HG03097 (cell line): Measurements from ENCODE around the gene CERS2.

Source experiments
- ATAC-seq: cut with Tn5 transposase; IDR thresholded peaks from one replicate; pipeline ENCODE4 v1.9.1; 2021; ENCODE audit not compliant: unreplicated experiment, low FRiP score

CERS2 gene

DNA sequence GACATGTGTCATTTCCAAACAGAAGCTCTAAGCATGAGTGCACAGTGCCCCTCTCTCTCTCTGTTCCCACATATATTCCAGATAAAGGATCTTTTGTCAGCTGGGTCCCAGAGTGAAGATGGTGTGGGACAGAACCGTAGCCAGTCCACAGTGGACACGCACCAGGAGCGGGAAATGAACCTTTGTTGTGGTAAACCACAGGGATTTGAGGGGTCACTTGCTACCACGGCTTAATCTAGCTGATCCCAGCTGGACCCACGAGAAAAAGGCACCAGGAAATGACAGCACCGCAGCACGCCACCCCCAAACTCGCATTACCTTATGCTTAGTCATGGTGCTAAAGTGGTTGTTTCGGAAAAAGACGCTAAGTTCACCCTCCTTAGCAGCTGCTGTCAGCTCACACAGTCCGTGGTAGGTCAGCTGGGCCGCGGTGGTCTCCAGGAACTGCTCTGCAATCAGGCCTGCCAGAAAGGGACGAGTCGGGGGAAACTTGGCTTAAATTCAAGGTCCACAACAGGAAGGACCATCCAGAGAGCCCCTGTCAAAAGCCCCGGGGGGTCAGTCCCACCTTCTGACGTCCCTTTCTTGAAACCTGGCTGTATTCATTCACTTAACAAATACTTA lies 24.5 kb upstream of the CERS2 start:
- no peak for ATAC-seq

DNA sequence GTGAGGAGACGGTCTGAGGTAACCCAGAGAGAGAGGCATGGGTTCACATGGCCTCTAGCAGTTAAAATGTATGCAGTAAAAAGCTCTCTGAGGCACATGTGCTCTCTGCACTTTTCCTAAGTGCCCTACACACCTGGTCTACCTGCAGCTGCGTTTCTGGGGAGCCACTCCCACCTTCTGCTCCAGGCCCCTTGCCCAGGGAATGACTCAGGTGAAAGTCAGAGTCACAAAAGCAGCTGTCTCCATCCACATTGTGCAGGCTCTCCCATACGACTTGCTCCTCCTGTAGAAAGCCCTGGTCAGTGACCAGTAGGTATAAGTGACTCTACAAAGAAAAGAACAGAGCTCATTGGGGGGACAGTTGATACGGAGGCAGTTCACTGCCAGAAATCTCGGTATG lies 23.3 kb upstream of the CERS2 start:
- ATAC-seq, result no peak

DNA sequence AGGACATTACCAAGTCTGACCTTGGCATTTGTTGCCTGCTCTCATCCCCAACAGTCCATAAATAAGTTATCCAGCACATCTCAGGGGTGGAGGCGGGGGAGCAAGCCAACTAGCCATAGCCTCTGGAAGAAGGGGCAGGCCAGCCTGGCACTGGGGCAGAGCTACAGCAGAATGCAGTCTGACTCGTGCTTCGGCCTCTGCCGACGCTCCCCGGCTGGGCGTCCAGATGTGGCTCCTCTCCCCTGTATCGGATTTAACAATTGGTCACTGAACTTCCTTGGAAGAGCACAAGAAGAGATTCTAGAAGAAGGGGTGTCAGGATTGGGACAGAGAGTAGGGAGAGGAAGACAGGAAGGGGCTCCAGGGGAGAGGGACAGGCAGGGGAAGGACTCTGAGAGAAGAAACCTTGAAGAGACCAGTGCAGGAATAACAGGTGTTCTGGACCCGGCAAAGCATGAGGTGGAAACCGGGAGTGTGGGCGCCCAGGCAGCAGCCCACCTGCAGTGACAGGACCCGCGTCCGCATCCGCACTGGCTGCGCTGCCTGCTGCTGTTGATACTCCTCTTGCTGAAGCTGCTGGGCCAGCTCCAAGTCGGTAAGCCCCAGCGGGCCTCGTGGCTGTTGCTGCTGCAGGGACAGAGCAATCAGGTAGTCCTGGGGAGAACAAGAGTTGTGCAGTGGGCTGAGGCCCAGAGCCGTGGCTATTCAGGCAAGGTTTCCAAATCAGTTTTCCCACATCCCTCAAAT lies 22.7 kb upstream of the CERS2 start:
- ATAC-seq, result no peak

DNA sequence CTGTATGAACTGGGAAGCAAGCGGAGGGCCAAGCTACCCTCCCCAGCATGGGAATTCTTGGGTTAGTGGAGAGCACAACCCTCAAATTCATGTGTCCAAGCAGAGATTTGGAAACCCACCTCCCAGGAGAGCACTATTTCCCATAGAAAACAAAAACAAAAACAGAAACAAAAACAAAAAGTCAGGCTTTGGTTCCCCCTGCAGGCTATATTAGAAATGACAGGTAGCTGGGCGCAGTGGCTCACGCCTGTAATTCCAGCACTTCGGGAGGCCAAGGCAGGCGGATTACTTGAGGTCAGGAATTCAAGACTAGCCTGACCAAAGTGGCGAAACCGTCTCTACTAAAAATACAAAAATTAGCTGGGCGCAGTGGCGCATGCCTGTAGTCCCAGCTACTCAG lies 21.3 kb upstream of the CERS2 start:
- ATAC-seq, result no peak

DNA sequence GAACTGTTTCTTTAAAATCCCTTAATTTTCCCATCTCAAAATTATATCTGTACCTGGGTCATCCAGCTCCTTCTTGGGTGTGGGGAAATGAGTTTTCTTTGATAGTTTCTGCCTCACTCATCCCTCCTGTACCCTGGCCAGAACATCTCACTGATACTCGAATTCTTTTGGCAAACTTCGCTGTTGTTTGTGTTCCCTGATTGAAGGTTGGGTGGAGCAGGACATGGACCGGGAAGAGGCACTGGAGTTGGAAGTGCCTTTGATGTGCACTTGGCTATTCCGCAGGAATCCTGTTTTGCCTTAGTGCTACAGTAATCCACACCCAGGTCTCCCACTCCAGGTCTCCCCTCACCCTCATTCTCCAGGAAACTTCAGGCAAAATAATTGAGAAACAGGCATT lies 20.8 kb upstream of the CERS2 start:
- ATAC-seq, result no peak

DNA sequence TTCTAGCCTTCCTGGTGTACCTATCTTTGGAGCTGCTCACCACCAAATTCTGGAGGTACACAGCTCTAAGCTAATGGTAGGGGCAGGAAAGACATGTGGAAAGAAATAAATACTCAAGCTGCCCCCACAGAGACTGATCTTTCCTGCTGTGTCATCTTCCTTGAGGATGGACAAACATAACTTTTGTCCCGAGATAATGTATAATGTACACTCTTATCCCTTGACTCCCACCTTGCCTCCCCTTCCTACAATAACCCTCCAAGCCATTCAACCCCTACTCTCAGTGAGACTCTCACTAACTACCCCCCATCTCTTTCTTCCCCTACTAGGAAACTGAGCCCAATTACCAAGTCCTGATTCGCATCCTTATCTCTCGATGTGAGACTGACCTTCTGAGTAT lies 19.6 kb upstream of the CERS2 start:
- no peak for ATAC-seq

DNA sequence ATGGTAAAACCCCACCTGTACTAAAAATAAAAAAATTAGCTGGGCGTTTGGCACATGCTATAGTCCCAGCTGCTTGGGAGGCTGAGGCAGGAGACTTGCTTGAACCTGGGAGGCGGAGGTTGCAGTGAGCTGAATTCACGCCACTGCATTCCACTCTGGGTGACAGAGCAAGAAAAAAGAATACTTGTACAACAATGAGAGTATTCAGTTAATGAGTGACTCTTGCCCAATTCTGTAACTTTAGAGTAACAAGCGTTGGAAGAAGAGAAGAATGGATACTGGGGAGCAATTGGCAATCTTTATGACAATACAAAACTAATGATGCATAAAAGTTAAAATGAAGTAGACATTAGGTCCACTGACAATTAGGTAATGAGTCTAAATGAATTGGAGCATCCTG lies 18.0 kb upstream of the CERS2 start:
- no peak for ATAC-seq

DNA sequence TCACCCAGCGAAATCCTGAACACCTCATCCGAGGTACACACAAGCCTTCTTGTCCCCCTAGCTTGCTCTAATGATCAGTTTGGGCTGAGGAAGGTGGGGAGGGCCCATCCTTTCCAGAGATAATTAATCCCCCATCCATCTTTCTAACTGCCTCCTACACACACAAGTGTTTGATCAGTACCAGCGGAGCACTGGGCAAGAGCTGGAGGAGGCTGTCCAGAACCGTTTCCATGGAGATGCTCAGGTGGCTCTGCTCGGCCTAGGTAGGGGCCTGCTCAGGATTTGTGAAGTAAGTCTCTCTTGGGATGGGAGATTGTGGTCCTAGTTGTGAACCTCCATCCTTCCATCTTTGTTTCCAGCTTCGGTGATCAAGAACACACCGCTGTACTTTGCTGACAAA lies 13.3 kb upstream of the CERS2 start:
- no peak for ATAC-seq

DNA sequence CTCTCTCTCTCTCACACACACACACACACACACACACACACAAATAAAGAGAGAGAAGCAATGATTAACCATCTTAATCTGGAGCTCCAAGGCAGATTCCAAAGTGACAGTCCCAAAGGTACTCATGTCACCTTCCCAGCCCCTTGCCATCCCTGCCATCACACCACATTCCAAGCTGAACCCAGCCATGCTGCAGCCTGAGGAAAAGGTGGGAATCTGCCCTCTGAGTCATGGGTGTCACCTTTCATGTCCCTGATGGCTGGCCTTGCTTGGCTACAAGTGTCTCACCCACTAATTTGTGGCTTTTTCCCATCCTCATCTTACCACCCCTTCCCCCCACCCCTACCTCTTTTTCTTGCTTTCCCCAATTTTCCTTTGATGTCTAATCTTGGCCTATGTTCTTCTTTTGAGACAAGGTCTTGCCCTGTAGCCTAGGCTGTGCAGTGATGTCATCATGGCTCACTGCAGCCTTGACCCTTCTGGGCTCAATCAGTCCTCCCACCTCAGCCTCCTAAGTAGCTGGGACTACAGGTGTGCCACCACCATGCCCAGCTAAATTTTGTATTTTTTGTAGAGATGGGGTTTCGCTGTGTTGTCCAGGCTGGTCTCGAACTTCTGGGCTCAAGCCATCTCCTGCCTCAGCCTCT lies 10.7 kb upstream of the CERS2 start:
- ATAC-seq, result no peak

DNA sequence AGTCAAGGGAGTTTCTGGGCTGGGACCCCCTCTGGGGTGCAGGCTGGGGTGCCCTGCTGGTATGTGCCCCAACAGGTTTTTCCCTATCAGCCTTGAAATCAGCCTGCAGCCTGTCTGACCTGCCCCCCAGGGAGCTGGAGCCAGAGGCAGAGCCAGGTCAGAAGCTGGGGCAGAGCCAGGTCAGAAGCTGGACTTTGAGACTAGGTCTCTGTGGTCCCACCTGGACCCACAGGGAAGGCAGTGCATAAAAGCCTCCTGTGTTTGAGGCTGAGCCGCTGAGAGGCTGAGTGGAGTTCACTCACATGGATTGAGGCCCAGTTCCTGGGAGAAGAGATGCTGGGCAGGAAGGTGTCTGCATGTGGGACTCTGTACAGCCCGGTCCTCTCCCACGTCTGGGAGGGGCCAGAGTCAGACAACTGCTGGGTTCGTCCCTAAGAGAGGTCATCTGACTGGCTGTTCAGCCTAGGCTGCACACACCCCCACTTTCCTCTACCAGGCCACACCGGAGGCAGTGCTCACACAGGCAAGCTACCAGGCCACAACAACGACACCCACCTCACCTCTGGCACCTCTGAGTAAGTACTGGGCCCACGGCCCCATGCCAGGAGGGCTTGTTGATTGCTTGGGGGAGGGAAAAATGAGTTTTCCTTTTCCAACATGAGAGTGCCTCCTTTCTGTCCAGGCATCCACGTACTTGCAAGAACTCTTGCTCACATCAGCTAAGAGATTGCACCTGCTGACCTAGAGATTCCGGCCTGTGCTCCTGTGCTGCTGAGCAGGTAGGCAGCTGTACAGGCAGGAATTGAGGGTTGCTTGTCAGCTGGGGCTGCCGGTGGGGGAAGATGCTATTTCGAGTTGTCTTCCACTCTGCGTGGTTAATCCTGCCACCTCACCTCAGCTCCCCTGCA lies 7.4 kb upstream of the CERS2 start, which contains the start of gene ANXA9:
Gene ANXA9 (plus strand): TSS at position 488 of the 908 bp plus-strand sequence. CDS start 814 bp downstream, outside the sequence.
- ATAC-seq, result no peak

DNA sequence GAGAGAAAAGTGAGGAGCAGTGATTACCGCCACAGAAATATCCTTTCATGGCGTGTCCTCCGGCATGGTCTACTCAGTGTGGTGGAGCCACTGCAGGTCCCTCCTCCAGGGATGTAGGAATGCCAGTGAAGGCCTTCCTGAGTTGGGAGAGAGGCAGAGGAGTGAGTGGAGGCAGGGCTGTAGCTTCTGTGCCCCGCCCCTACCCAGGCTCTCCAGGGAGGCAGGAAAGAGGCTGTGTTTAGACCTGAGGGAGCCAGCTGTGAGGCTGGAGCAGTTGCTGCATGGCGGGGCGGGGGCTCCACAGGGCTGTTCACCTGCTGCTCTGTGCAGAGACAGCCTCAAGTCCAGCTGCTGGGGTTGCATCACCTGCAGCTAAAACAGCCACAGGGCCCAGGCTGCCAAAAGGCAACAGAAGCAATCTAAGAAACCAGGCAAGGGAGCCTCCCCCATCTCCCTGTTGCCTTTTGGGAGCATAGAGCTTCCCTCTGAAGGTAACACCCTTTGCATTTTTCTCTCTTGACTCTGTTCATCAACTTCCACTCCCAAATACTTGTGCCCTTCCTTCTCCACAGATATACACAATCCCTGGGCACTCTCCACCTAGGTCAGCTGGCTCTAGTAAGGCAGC lies 6.7 kb upstream of the CERS2 start:
- no peak for ATAC-seq

DNA sequence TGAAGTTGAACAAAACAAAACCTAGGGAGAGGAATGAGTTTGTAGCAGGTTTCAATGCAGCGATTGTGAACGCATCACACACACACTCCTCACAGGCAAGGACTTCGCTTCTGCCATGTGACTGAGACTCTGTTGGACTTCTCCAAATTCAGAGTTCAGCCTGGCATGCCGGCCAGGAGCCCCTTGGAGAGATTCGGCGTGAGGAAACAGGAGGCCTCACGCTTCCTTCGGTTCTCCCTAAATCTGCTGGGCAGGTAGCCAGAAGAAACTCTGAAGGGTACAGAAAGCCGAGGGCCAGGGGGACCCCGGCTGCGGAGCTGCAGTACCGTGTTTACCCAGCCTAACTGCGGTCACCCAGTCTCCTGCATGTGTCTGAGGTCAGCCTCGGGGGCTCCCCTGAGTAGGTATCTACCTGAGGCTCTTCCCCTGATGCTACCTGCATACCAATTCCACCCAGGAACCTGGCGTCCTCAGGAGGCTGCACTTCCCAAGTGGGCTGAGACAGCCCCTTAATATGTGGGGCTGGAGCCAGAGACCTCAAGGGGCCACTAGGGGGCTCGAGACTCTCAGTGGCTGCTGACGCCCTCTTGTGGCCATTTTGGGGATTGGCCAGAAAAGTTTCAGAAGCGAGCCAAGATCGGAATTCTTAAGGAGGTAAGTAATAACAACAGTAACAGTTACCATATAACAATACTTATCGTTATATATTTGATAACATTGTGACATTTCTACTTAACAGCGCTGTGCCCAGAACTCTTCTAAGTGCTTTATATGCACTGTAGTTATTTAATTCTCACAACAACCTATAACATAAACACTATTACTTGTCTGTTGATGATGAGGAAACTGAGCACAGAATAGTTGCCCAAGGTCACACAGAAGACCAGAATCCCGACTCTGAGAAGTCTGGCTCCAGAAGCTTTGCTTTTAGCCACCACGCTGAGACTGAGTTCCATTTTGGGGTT lies 4.7 kb upstream of the CERS2 start:
- ATAC-seq, result peak; percentile 40

DNA sequence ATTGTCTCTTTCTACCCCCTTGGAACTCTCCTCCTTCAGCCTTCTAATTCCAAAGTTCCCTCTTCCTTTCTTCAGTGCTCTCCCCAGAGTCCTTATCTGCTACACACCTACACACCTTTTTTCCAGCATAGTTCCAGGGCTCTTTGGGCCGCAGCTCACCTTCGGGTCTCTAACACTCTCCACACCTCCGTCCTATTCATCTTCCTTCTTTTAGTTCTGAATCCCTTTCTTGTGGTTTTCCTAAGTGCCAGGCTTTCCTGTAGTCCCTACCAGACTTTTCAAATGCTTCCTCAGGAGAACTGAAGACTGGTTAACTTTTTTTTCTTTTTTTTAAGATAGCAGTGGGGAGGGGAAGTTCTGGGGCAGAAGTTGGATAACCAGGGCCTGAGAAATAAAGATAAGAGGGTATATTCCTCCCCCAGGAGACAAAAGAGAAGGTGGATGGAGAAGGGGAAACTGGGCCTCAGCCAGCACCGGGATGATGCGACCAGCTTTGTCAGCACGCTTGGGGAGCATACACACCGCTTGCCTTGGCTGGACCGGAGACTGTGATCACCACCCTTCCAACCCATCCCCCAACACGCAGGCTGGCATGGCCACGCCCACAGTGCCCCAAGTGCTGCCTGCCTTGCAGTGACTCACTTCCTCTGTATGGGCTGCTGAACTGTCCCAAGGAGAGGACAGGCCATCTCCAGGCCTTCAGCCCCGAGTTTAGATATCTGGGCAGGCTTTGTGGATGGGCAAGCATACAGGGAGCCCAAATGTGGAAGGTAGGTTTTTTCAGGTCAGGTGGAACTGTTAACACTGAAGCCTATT lies 2.5 kb upstream of the CERS2 start:
- ATAC-seq, result no peak

DNA sequence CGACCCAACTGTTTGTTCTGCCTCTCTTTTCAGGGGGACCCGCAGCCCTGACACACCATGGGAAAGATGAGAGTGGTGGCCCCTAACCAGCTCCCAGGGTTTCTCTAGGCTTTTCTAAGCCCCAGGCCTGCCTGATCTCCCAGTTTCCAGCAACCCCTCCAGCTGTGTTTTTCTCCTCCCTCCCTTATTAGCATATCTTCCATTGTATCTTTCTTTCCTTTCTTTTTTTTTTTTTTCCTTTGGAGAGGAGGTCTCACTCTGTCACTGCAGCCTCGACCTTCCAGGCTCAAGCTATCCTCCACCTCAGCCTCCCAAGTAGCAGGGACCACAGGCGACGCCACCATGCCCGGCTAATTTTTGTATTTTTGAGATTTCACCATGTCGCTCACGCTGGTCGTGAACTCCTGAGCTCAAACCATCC lies 1.8 kb upstream of the CERS2 start:
- ATAC-seq, result no peak

DNA sequence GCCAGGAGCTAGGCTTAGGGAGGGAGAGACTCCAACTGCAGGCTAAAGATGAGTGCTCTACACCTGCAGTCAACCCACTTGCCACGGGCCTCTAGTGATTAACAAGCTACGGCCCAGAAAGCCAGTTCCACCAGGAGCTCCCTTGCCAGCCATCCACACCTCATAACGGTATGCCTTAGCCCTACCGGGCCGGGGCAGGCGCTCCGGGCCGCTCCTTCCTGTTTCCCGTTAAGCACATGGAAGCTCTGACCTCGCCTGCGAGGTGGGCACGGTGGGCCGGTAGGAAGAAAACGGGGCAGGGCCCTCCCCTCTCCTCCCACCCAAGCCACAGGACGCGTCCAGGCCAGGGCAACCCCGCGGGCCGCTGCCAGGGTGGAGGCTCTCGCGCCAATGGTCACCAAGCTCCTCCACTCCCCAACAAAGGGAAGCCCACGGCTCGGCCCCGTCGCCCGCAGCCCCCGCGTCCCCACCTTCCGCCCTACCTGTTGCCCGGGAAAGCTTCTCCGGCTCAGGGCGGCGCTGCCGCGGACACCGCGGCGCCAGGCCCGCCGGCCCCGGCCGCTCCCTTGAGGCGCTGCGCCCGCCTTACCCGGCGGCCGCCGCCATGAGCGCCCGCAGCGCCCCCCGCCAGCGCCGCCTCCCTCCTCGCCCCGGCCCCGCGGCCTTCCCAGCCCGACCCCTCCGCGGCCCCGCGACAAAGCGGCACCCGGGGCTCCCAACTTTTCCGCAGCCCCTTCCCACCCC lies 627 bp downstream of the CERS2 start:
- peak; percentile 28 for ATAC-seq

DNA sequence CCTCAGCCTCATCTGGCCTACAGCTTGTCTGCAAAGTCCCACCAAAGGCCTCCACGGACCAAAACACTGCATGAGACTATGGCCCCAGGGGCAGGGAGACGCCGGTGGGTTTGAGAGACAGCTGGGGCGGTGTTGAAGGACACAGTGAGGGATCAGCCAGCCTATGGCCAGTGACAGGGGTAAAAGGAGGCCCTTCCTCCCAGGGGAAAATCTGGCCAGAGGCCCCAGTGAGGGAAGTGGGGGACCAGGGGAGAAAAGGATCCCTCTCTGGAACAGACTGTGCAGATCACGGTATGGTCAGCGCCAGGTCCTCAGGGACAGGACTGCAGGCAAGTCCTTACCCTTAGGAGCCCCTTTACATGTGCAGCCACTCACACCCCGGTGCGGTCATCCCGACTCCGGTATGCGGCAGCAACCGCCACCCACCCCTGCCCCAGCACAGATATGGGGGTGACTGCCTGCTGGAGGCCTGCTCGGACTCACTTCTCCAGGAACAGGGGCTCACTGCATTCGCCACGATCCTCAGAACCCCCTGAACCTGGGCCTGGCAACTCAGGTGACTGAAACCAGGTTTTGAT lies 1.3 kb downstream of the CERS2 start:
- ATAC-seq, result no peak

DNA sequence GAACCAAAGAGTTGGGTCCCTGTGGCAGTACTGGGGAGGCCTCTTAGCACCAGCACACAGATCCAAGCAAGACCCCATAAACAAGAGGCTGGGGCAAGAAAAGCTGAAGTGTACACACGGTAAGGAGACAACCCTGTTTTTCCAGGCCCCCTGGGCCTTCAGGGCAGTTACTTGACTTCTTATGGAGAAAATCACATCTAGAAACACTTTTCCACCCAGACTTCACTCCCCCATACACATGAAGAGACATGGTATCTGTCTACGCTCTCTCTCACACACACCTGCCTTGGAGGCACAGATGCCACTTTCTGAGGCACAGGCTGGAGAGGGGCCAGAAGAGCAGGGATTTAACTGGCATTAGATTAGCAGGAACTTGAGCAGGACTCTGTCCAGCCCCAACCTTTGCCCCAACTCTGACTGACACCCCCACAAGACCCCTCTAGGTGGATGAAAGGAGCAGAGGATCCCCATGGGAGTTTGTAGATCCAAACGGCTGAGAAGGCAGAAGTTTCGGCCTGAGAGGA lies 2.2 kb downstream of the CERS2 start:
- no peak for ATAC-seq
